ENCODE measurements around the gene SCD.

- TF ChIP-seq SP1 (IDR thresholded peaks at IDR 0.05) = no peak
- no peak for TF ChIP-seq HNF4A (conservative IDR thresholded peaks at IDR 0.05)
- no peak for TF ChIP-seq JUND (IDR thresholded peaks at IDR 0.05)
- no peak for TF ChIP-seq CTCF (IDR thresholded peaks at IDR 0.05; ENCODE audit: low read depth, low read length, missing input control)
- TF ChIP-seq REST (IDR thresholded peaks at IDR 0.05) = no peak
- no peak for TF ChIP-seq TAF1 (conservative IDR thresholded peaks at IDR 0.05)
These were observed 19.4 kb upstream of the SCD start for GRCh38 chr10:100327718-100328009.
